NCI-H82 (cell line): ENCODE data around the gene BIRC2.
A peak's percentile ranks its signal among the peaks of the same experiment; 100 is the strongest.
"Not testable (repeated sequence)": the region's sequence is repeated elsewhere in the genome, so short reads cannot be mapped to it uniquely, and the experiment has no call there.

Source experiments
- DNase-seq: peaks from one replicate; lab custom pipeline; 2025; lab: John Stamatoyannopoulos, UW

BIRC2 gene

GRCh38 chr11:102323542-102324251 lies 23.3 kb upstream of the BIRC2 start:
- DNase-seq: no peak

GRCh38 chr11:102325088-102325487 lies 21.9 kb upstream of the BIRC2 start:
- no peak for DNase-seq

GRCh38 chr11:102328748-102329147 lies 18.3 kb upstream of the BIRC2 start:
- DNase-seq: no peak

GRCh38 chr11:102330231-102330630 lies 16.8 kb upstream of the BIRC2 start:
- DNase-seq: no peak

- DNase-seq: no peak
Observed at GRCh38 chr11:102331341-102331740, 15.7 kb upstream of the BIRC2 start.

GRCh38 chr11:102332611-102332994 lies 14.4 kb upstream of the BIRC2 start:
- no peak for DNase-seq

GRCh38 chr11:102338479-102339010 lies 8.5 kb upstream of the BIRC2 start:
- DNase-seq: no peak

GRCh38 chr11:102341311-102341710 lies 5.7 kb upstream of the BIRC2 start:
- DNase-seq: not testable (repeated sequence)

GRCh38 chr11:102341844-102342318 lies 5.1 kb upstream of the BIRC2 start:
- peak; percentile 84 for DNase-seq

GRCh38 chr11:102343809-102344208 lies 3.2 kb upstream of the BIRC2 start:
- no peak for DNase-seq

GRCh38 chr11:102345904-102346303 lies 1.1 kb upstream of the BIRC2 start:
- DNase-seq: no peak

- DNase-seq: no peak
Observed at GRCh38 chr11:102346456-102346747, 612 bp upstream of the BIRC2 start.

GRCh38 chr11:102347462-102348370 lies 702 bp downstream of the BIRC2 start:
- peak; percentile 47 for DNase-seq

GRCh38 chr11:102357116-102357515 lies 10.1 kb downstream of the BIRC2 start:
- DNase-seq: no peak

GRCh38 chr11:102359372-102359771 lies 12.4 kb downstream of the BIRC2 start:
- DNase-seq: no peak

GRCh38 chr11:102360681-102361080 lies 13.7 kb downstream of the BIRC2 start:
- no peak for DNase-seq

- DNase-seq: no peak
Observed at GRCh38 chr11:102361086-102362031, 14.3 kb downstream of the BIRC2 start.

- no peak for DNase-seq
Observed at GRCh38 chr11:102364991-102365390, 18.0 kb downstream of the BIRC2 start.

GRCh38 chr11:102367364-102367763 lies 20.4 kb downstream of the BIRC2 start:
- DNase-seq: peak; percentile 5

- no peak for DNase-seq
Observed at GRCh38 chr11:102368472-102368871, 21.5 kb downstream of the BIRC2 start.

- DNase-seq: not testable (repeated sequence)
Observed at GRCh38 chr11:102374633-102375424, 27.8 kb downstream of the BIRC2 start.
